Progenitor cell of endocrine pancreas (in vitro differentiated cells): ENCODE data around the gene MAGEA11. TPM values are rescaled to one million over a fixed set of nuclear protein-coding genes. Genes with fewer than 3 reads are reported as not detected.
"Not testable (repeated sequence)": the region's sequence is repeated elsewhere in the genome, so short reads cannot be mapped to it uniquely, and the experiment has no call there.

Experiments used
- DNase-seq: peaks from one replicate; pipeline ENCODE4 v3.0.0; 2021; ENCODE audit warnings: low spot score; ENCODE audit not compliant: unreplicated experiment
- H3K27ac Mint-ChIP-seq: 2 replicates; pipeline ENCODE4 v1.8.0; 2021; ENCODE audit warnings: mild to moderate bottlenecking, moderate library complexity, mixed read lengths
- H3K27me3 Mint-ChIP-seq: 2 replicates; pipeline ENCODE4 v1.8.0; 2021; ENCODE audit warnings: mixed read lengths
- H3K36me3 Mint-ChIP-seq: 2 replicates; pipeline ENCODE4 v1.8.0; 2022; ENCODE audit warnings: mixed read lengths; ENCODE audit not compliant: insufficient read depth
- H3K4me1 Mint-ChIP-seq: 2 replicates; pipeline ENCODE4 v1.8.0; 2021; ENCODE audit warnings: low read depth, mixed read lengths
- H3K4me3 Mint-ChIP-seq: 2 replicates; pipeline ENCODE4 v1.8.0; 2021; ENCODE audit warnings: low read depth, mild to moderate bottlenecking, moderate library complexity, mixed read lengths
- H3K9me3 Mint-ChIP-seq: 2 replicates; pipeline ENCODE4 v1.8.0; 2021; ENCODE audit warnings: low read depth, mixed read lengths
- CTCF ChIP-seq: fragments of 200-600 bp; sonication (generic); IDR thresholded peaks from one replicate; pipeline ENCODE4 v1.5.0; 2021; ENCODE audit warnings: antibody characterized with exemption, mild to moderate bottlenecking; ENCODE audit not compliant: unreplicated experiment
- total RNA-seq: library from RNA; stranded (reverse); gene quantifications from 2 replicates; pipeline ENCODE4 v1.2.1, GENCODE V29; 2021

The MAGEA11 gene
- total RNA-seq, 1 donor from 2014 or later: not detected

DNA sequence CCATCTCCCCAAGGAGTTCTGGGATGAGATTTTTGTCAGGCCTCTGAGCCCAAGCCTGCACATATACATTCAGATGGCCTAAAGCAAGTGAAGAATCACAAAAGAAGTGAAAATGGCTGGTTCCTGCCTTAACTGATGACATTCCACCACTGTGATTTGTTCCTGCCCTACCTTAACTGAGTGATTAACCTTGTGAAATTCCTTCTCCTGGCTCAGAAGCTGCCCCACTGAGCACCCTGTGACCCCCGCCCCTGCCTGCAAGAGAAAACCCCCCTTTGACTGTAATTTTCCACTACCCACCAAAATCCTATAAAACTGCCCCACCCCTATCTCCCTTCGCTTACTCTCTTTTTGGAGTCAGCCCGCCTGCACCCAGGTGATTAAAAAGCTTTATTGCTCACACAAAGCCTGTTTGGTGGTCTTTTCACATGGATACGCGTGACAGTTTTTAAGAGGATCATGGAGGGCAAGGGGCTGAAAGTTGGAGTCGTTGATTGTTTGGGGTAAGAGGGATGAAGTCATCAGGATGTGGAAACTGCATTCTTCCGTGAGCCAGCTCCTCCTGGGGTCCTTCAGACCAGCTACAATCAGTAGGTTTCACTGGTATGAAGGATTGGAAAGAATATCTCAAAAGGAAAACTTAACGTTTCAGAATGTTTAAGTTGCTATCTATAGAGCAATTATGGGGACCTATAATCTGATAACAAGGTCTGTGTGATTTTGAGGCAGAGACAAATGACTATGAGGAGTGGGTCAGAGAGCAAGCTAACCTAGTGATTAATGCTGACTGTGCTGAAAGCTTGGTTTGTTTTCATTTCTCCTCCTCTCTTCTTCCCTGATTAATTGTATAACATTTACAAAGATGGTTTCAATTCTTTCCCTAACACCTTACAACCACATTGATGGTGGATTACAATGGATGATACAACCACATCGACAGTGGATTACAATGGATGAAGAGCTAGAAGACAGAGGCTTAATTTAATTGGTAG, 28.6 kb upstream of the MAGEA11 start:
- no peak overlapping the region for H3K4me3 Mint-ChIP-seq
- no peak for TF ChIP-seq CTCF
- H3K36me3 Mint-ChIP-seq: peaks cover 4% of the 10 kb centered on the region
- H3K27me3 Mint-ChIP-seq: peaks cover 6% of the 10 kb centered on the region
- peaks cover 28% of the 10 kb centered on the region for H3K9me3 Mint-ChIP-seq
- no peak for DNase-seq
- peak overlapping the region; percentile 92 for H3K27ac Mint-ChIP-seq
- H3K4me1 Mint-ChIP-seq: peaks cover 13% of the 10 kb centered on the region

- H3K4me3 Mint-ChIP-seq: no peak overlapping the region
- peaks cover 13% of the 10 kb centered on the region for H3K4me1 Mint-ChIP-seq
- H3K36me3 Mint-ChIP-seq: peaks cover 4% of the 10 kb centered on the region
- DNase-seq: no peak
- TF ChIP-seq CTCF: no peak
- peaks cover 32% of the 10 kb centered on the region for H3K9me3 Mint-ChIP-seq
- H3K27me3 Mint-ChIP-seq: peaks cover 6% of the 10 kb centered on the region
- no peak overlapping the region for H3K27ac Mint-ChIP-seq
Observed at GRCh38 chrX:149683966-149684730, 27.7 kb upstream of the MAGEA11 start.

DNA sequence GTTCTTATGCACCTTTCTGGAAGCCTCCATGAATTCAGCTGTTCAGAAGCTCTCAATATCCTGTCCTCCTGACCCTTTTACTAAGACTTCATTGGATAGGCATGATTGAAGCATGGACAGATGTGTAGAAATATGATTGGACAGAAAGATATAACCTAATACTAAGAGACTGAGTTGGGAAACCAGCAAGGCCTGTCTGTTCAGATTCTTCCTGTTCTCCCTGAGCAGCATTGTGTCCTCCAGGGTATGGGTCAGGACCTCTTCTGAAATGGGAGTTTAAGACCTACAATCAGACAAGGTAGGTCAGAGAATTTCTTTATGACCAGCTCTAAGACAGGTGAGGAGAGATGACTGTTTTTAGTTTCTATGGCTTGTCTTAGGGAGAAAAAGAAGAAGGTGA, 23.9 kb upstream of the MAGEA11 start:
- no peak overlapping the region for H3K4me3 Mint-ChIP-seq
- no peak overlapping the region for H3K27ac Mint-ChIP-seq
- H3K36me3 Mint-ChIP-seq: peaks cover 6% of the 10 kb centered on the region
- no peak for TF ChIP-seq CTCF
- no peak for DNase-seq
- peaks cover 12% of the 10 kb centered on the region for H3K27me3 Mint-ChIP-seq
- peaks cover 9% of the 10 kb centered on the region for H3K4me1 Mint-ChIP-seq
- peaks cover 46% of the 10 kb centered on the region for H3K9me3 Mint-ChIP-seq

- Mint-ChIP-seq H3K27ac (no peak overlapping the region), H3K27me3 (peaks cover 12% of the 10 kb centered on the region), H3K4me1 (peaks cover 3% of the 10 kb centered on the region), H3K36me3 (peaks cover 8% of the 10 kb centered on the region), H3K9me3 (peaks cover 47% of the 10 kb centered on the region), H3K4me3 (no peak overlapping the region)
- DNase-seq: no peak
- no peak for TF ChIP-seq CTCF
Observed at GRCh38 chrX:149688552-149688951, 23.3 kb upstream of the MAGEA11 start.

DNA sequence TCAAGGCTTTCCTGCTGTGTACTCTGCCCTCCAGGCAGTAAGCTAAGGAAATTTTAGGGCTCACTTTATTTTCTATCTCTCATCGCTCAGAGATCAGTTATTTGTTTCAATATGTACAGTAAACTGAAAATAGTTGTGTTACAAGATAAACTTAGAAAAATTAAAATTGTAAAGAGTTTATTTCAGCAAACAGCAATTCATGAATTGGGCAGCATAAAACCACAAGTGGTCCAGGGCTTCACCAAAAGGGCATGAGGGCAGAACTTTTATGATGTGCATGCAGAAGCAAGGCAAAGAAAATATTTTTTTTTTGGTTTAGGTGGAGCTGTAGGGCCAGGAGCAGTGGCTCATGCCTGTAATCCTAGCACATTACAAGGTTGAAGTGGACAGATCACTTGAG, 20.1 kb upstream of the MAGEA11 start:
- Mint-ChIP-seq H3K27me3 (peaks cover 8% of the 10 kb centered on the region), H3K36me3 (peaks cover 7% of the 10 kb centered on the region), H3K27ac (no peak overlapping the region), H3K4me1 (no peaks in the 10 kb centered on the region), H3K9me3 (peaks cover 54% of the 10 kb centered on the region), H3K4me3 (no peak overlapping the region)
- no peak for DNase-seq
- no peak for TF ChIP-seq CTCF

- H3K4me3 Mint-ChIP-seq, DNase-seq, H3K27ac Mint-ChIP-seq, H3K36me3 Mint-ChIP-seq, H3K4me1 Mint-ChIP-seq: not testable (repeated sequence)
- Mint-ChIP-seq H3K9me3 (peaks cover 56% of the 10 kb centered on the region), H3K27me3 (peaks cover 13% of the 10 kb centered on the region)
Observed at GRCh38 chrX:149692686-149693272, 19.1 kb upstream of the MAGEA11 start.
